H1 (cell line): ENCODE measurements around the gene GRP. TPM values are rescaled to one million over a fixed set of nuclear protein-coding genes. Genes with fewer than 3 reads are reported as not detected.

Experiments used
- CTCF ChIP-seq, 3 experiments: IDR thresholded peaks; 1 replicate in 2 of 3; 2 replicates in 1 of 3; pipeline versions ENCODE4 v1.5.1 to v1.6.1; 2011; ENCODE audit warnings: low read length in 3 of 3, mild to moderate bottlenecking in 3 of 3, inconsistent platforms in 2 of 3, low read depth in 1 of 3, moderate library complexity in 1 of 3; ENCODE audit not compliant: insufficient read depth in 1 of 3; ENCODE audit errors: control extremely low read depth in 1 of 3
- GTF2F1 ChIP-seq: IDR thresholded peaks from 2 replicates; pipeline ENCODE4 v1.6.1; 2012; ENCODE audit warnings: low read depth, low read length, improper control_type of control experiment, borderline replicate concordance
- KDM4A ChIP-seq: IDR thresholded peaks from one replicate; pipeline ENCODE4 v1.7.1; 2012; ENCODE audit warnings: low read depth, mild to moderate bottlenecking, moderate library complexity, low read length, inconsistent platforms; ENCODE audit not compliant: severe bottlenecking
- PHF8 ChIP-seq: fragments of 200-600 bp; sonication (generic); conservative IDR thresholded peaks from 2 replicates; pipeline ENCODE4 v1.7.1; 2012; ENCODE audit warnings: low read depth, mild to moderate bottlenecking, inconsistent platforms, low read length, moderate library complexity
- SIRT6 ChIP-seq: IDR thresholded peaks from one replicate; pipeline ENCODE4 v1.7.1; 2012; ENCODE audit warnings: low read length, inconsistent platforms
- ZNF274 ChIP-seq: IDR thresholded peaks from 2 replicates; pipeline ENCODE4 v1.7.0; 2012; ENCODE audit warnings: low read length, borderline replicate concordance; ENCODE audit errors: extremely low read depth
- polyA plus RNA-seq, 7 experiments: library from polyadenylated mRNA; depleted of rRNA in 3 of 7; stranded (reverse) in 5 of 7; unstranded in 2 of 7; fragments of >200 nt in 5 of 7; fragments of 200-250 nt in 2 of 7; gene quantifications; 1 replicate in 5 of 7; 2 replicates in 1 of 7; 4 replicates in 1 of 7; pipeline versions ENCODE4 v1.2.1 to v1.2.3, GENCODE V29; 2011 to 2013; ENCODE audit warnings: missing spikeins in 2 of 7, mixed read lengths in 2 of 7
- total RNA-seq: library from RNA; stranded (reverse); fragmentation: NEBNext Ultra II Directional; extraction: Animal tissue kit (Norgen Biotek cat#: 25700); gene quantifications from 2 replicates; pipeline ENCODE4 v1.2.1, GENCODE V29; 2021

Gene GRP
- total and polyA plus RNA-seq, 2 of the 8 experiments (the other 6 are each of a cell fraction or from before 2014, with no cell fraction given) = not detected

- no peak for TF ChIP-seq CTCF (IDR thresholded peaks at IDR 0.05; ENCODE audit: control extremely low read depth in 1 of 3, insufficient read depth in 1 of 3, low read depth in 1 of 3, low read length in 3 of 3)
- TF ChIP-seq SIRT6 = no peak
- no peak for TF ChIP-seq ZNF274
- no peak for TF ChIP-seq KDM4A
- TF ChIP-seq PHF8 = no peak
- no peak for TF ChIP-seq GTF2F1
These were observed 50.8 kb downstream of the GRP start (continued) for GRCh38 chr18:59270689-59271257.
